DMS 273 (cell line): ENCODE results near the gene C1QTNF8.
A peak's percentile ranks its signal among the peaks of the same experiment; 100 is the strongest.

Experiments
- DNase-seq: peaks from one replicate; lab custom pipeline; 2025; ENCODE audit not compliant: unreplicated experiment; lab: John Stamatoyannopoulos, UW

Gene C1QTNF8

GRCh38 chr16:1047801-1048200 is 48.2 kb downstream of the C1QTNF8 start:
- DNase-seq: no peak

GRCh38 chr16:1047123-1047522 is 48.9 kb downstream of the C1QTNF8 start:
- DNase-seq: no peak

GRCh38 chr16:1045993-1046911 is 49.8 kb downstream of the C1QTNF8 start:
- DNase-seq: no peak

- DNase-seq: peak; percentile 49
These were observed 50.6 kb downstream of the C1QTNF8 start for GRCh38 chr16:1045310-1045992.

DNA sequence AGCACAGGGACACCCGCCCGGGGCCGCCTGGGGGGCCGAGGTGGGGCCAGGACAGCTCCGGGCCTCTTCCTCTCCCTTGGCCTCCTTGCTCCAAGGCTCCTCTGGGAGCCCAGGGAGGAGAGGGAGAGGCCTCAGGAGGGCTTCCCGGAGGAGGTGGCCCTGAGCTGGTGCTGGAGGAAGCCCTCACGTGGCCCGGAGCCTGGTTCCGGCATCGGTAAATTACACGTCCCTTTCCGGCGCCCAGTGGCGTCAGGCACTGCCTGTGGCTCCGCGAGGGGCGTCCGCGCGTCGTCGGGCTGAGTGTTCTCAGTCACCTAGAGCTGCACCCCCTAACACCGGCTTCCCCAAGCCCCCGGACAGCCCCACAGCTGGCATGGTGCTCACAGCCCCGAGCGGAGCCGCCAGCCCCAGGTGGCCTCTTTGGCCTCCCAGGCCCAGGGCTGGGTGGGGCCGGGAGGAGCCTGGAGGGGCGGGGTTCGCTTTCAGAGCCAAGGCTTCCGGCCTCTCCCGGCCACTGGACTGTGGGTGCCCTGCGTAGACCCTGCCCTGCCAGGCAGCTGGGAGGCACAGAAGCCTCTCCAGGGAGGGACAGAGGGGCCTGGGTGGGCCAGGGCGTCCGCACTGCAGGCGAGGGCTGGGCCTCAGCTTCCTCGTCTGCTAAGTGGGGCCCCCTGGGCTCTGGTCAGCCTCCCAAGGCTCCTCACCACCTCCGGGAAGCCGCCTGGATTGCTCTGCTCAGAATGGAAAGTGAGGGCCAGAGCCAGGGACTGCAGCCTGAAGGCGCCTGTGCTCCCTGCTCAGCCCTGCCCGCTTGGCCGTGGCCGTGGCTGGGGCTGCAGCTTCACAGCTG is 51.4 kb downstream of the C1QTNF8 start:
- DNase-seq: no peak

GRCh38 chr16:1043881-1044451 is 52.1 kb downstream of the C1QTNF8 start:
- peak; percentile 67 for DNase-seq

DNA sequence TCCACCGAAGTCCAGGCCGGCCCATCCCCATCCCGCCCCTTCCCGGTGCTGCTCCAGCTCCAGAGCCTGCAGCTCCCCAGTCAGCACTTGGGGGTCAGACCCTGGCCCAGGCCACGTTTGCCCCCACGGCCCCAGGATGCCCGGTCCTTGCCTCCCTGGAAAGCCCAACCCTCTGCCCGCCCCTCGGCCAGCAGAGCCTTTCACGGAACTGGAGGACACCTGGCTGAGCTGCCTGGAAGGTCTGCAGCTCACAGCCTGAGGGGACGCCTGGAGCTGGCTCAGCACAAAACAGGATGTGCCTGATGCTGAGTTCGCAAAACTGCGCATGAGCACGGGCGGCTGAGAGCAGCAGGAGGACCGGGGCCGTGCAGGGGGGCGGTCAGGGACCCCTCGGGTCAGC is 53.2 kb downstream of the C1QTNF8 start:
- DNase-seq: peak; percentile 70

- no peak for DNase-seq
These were observed 53.8 kb downstream of the C1QTNF8 start for GRCh38 chr16:1042049-1042744.

- no peak for DNase-seq
These were observed 55.7 kb downstream of the C1QTNF8 start for GRCh38 chr16:1040346-1040745.

DNA sequence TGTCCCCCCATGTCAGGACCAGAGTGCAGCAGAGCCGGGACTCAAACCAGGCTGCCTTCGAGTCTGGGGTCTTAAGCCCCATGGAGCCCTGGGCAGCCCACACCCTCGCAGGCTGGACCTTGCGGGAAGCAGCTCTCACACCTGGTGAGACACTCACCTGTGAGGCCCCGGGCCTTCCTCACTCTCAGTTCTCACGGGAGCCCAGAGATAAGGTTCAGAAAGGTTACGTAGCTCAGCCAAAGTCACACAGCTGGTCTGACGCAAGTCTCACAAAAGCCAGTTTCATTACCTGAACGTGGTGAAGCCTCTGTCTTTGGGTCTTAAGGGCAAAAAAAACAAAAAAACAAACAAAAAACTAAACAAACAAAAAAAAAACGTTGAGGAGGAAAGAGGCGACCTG is 56.3 kb downstream of the C1QTNF8 start:
- no peak for DNase-seq

GRCh38 chr16:1038932-1039331 is 57.1 kb downstream of the C1QTNF8 start:
- DNase-seq: no peak
